ENCODE data around the gene CEP70.

GRCh38 chr3:138509586-138509985, 84.5 kb downstream of the CEP70 start:
- TF ChIP-seq, protein P1, sequence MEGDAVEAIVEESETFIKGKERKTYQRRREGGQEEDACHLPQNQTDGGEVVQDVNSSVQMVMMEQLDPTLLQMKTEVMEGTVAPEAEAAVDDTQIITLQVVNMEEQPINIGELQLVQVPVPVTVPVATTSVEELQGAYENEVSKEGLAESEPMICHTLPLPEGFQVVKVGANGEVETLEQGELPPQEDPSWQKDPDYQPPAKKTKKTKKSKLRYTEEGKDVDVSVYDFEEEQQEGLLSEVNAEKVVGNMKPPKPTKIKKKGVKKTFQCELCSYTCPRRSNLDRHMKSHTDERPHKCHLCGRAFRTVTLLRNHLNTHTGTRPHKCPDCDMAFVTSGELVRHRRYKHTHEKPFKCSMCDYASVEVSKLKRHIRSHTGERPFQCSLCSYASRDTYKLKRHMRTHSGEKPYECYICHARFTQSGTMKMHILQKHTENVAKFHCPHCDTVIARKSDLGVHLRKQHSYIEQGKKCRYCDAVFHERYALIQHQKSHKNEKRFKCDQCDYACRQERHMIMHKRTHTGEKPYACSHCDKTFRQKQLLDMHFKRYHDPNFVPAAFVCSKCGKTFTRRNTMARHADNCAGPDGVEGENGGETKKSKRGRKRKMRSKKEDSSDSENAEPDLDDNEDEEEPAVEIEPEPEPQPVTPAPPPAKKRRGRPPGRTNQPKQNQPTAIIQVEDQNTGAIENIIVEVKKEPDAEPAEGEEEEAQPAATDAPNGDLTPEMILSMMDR (IDR thresholded peaks at IDR 0.05) = no peak
- TF ChIP-seq POLR2A (IDR thresholded peaks at IDR 0.05) = no peak

Measured in body of pancreas (tissue), 4 donors.